Midbrain (tissue), 1 donor: Measurements from ENCODE around the gene SPG7.

Experiments
- DNase-seq: peaks from one replicate; lab custom pipeline; 2025; lab: John Stamatoyannopoulos, UW

SPG7 gene

DNA sequence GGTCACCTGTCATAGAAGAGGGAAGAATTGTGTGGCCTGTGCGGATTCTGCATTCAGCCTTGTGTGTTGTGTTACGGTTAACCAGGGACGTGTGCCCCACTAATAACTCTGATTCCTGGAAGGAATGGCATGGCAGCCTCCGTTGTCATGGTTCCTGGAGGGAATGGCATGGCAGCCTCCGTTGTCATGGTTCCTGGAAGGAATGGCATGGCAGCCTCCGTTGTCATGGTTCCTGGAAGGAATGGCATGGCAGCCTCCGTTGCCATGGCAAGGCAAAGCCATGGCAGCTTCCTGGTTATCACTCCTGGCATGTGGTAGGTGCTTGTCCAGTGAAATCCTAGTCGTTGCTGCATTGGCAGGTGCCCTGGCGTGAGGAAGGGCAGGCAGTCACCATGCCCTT is 8.9 kb downstream of the SPG7 start:
- DNase-seq = no peak

DNA sequence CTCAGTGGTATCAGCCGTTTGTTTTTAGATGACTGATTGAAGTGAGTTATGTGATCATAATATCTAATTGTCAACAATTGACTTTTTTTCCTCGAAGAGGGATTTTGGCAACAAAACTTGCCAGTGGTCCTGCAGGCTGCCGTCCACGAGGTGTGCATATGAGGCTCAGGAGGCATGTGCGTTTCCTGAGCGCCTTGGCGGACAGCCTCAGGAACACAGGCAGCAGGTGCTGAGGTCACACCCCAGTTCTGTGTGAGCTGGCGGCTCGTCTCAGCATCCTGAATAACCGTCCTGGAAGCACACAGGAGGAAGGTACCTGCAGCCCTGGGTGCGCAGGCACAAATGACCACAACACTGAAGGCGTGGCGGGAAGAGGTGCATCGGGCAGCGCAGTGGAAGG is 11.7 kb downstream of the SPG7 start:
- DNase-seq = no peak

DNA sequence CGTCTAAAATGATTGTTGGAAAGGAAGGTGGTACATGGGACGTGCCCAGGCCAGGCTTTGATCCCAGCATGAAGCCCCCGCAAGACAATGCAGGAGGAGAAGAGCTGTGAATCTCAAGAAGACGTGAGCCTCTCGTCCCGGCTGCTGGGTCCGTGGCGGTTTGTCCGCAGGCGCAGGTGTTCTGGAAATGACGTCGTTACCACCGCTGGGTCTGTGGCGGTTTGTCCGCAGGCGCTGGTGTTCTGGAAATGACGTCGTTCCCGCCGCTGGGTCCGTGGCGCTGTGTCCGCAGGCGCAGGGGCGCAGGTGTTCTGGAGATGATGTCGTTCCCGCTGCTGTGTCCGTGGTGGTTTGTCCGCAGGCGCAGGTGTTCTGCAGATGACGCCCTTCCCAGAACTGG is 14.1 kb downstream of the SPG7 start:
- no peak for DNase-seq

DNA sequence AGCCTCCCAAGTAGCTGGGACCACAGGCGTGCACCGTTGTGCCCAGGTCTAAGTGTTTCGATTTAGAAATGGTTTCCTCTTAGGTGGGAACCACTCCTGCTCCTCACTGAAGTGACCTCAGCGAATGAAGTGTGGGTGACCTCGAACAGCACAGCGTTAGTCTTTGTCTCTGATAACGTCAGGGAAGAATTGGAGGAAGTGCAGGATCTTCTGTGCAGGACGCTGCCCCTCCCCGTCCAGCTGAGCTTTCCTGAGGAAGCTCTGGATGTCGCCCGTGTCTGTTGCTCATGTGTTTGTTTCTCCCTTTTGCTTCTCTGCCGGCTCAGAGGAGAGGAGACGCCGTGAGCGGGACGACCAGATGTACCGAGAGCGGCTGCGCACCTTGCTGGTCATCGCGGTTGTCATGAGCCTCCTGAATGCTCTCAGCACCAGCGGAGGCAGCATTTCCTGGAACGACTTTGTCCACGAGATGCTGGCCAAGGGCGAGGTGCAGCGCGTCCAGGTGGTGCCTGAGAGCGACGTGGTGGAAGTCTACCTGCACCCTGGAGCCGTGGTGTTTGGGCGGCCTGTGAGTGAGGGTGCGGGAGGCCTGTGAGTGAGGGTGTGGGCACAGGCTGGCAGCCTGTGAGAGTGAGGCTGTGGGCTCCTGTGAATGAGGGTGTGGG is 15.6 kb downstream of the SPG7 start:
- no peak for DNase-seq

DNA sequence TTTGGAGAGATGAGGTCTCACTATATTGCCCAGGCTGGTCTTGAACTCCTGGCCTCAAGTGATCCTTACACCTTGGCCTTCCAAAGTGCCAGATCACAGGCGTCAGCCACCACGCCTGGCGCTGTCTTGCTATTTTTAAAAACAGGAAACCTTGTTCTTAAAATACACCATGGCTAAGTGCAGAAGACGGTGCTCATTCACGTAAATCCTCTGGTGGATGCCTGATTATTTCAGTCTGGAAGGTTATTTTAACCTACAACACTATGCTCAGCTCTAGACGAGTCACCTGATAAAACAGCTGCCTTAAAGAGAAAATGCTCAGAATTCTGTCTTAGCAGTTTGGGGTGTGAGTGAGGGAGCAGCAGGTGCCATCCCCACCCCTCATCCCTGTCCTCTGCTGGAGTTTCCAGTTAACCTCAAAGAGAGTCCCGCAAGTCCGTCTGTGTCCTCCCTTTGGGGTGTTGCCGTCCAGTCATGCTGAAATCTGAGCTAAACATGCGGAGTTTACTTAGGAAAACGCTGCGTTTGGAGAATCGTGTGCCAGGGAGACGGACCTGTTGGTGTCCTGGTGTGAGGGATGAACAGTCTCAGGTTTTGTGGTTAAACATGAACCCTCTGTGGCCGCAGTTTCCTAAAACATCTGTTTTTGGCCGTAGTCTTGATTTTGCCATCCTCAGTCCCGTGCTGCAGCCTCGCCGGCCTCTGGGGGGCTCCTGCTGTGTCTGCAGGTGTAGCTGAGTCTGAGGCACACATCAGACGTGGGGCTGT is 17.1 kb downstream of the SPG7 start:
- DNase-seq = no peak

DNA sequence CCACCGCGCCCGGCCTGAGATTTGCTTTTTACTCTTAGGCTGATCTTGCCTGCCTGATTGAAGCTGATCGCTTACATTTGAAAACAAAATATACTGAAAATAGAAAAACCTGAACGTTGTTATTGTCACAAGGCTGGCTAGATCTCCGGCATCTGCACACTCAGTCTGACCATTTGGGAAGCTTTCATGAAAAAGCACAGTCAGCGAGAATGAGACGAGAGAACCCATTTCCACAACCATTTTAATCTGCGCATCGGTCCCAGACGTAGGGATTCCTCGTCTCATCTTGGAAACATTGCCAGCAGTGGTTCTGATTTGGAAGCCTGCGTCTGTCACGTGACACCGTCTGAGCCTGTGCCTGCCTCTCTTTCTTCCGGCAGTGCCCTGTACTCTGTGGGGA is 20.9 kb downstream of the SPG7 start:
- no peak for DNase-seq

DNA sequence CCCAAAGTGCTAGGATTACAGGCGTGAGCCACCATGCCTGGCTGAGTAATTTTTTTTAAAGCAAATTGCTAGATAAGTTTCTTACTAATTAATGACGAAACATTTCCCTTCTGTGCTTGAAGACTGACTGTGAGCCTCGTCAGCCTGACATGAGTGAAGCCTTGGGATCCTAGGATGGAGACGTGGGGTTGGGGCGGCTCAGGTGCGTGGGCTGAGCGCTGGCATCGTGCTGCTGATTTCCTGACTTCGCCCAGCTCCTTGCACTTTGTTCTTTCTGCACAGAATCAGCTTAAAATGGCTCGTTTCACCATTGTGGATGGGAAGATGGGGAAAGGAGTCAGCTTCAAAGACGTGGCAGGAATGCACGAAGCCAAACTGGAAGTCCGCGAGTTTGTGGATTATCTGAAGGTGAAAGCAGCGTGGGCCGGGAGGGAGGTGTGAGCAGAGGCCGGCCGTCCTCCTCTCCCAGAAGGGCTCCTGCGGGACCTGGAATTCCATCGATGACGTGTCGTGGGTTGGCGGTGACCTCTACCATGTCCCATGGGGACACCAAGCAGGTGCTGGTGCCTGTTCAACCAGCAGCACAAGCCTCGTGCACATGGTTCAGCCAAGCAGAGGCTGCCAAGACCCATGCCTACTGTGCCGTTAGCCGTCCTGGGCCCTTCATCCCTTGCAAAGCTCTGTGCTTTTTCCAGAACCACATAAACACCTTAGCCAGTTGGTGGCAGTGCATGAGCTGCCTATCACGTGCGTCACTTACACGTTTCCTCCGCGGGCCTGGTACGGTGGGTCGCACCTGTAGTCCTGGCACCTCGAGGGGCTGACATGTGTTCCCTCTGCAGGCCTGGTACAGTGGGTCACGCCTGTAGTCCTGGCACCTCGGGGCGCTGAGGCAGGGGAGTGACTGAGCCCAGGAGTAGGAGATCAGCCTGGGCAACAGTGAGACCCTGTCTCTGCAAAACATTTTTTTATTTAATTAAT is 22.5 kb downstream of the SPG7 start:
- DNase-seq = no peak

DNA sequence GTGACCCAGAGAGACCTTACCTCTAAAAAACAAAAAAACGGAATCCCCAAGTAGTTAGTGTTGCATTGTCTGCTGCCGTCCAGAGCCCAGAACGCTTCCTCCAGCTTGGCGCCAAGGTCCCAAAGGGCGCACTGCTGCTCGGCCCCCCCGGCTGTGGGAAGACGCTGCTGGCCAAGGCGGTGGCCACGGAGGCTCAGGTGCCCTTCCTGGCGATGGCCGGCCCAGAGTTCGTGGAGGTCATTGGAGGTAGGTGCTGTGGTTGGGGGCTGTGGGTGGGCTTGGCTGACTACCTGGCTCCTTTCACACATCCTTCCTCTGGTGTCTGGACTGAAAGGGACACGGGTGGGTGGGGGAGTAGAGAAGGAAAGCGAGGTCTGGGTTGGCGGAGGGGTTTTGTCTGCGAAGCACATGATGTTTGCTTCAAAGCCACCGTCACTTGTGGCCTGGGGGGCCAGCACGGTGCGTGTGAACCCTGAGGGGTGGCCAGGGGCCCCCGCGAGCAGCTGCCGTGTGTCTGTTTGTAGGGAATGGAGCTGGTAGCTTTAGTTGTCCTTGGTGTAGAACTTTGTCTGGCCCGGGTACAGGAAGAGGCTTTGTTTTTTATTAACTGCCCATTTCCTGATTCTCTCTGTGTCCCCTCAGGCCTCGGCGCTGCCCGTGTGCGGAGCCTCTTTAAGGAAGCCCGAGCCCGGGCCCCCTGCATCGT is 23.8 kb downstream of the SPG7 start:
- no peak for DNase-seq

DNA sequence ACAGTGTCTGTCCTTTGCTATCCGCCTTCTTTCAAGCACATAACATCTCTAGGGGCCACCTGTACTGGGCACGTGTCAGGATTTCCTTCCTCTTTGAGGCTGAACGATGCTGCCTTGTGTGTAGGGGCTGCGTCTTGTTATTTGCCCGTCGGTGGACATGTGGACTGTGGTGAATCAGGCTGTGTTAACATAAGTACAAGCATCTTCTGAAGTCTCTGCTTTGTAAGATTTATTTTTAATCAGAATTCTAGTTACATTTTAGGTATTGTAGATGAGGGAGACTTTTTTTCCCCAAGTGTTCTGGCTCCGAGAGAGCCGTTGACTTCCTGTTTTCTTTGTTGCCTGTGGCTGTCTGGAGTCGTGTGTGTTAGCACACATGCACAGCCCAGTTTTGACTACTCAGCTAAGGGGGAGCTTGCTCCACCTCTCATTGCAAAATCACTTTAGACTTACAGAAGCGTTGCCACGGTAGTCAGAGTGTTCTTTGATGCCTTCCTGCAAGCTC is 26.1 kb downstream of the SPG7 start:
- peak; percentile 12 for DNase-seq

DNA sequence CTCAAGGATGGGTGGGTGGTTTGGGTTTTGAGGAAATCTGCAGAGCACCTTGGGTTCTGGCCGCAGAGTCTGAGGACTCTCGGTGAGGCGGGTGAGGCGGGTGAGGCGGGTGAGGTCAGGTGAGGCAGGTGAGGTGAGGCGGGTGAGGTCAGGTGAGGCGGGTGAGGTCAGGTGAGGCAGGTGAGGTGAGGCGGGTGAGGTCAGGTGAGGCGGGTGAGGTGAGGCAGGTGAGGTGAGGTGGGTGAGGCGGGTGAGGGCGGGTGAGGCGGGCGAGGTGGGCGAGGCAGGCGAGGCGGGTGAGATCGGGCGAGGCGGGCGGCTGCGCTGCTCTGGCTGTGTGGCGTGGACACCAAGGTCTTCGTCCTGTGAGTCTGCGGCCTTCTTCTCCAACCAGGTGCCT is 28.2 kb downstream of the SPG7 start:
- DNase-seq = no peak

DNA sequence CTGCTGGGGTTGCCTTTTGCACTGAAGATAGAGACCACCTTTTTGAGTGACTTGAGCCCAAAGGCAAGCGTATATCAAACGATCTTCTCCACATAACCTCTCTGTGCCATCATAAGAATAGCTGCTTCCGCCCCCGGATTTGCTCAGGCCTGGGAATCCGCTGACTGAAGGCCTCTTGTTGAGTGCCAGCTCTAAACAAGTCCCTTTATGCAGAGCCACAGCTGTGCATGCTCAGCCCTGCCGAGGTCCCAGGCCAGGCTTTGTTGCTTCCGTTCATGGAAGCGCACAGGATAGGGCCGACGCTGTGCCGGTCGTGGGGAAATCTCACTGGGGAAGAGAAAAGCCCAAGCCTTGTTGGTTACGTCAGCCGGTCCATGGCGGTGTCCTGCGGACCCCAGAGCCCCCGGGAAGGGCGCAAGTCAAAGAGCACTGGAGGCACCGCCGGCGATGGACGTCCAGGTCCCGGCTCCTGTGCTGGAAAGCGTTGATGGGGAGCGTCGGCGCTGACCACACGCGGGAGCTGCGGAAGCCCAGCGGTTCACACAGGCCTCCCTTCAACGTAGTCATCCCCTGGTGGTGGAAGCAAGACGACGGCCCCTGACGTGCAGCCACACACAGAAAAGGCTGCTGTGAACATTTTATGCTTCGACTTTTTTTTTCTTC is 28.8 kb downstream of the SPG7 start:
- peak; percentile 83 for DNase-seq

DNA sequence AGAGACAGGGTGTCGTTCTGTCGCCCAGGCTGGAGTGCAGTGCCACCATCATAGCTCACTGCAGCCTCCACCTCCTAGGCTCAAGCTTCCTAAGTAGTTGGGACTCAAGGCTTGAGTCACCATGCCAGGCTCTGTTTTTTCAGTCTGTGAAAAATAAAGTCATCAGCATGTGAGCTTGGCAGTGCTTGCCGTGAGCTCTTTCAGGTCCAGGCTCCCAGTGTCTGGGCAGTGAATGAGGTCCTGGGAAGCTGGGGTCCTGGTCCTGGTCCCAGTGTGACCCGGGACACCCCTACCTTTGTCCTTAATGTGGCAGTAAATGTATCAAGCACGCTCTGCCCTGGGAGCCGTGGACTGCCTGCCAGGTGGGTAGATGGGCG is 29.3 kb downstream of the SPG7 start:
- DNase-seq = no peak

DNA sequence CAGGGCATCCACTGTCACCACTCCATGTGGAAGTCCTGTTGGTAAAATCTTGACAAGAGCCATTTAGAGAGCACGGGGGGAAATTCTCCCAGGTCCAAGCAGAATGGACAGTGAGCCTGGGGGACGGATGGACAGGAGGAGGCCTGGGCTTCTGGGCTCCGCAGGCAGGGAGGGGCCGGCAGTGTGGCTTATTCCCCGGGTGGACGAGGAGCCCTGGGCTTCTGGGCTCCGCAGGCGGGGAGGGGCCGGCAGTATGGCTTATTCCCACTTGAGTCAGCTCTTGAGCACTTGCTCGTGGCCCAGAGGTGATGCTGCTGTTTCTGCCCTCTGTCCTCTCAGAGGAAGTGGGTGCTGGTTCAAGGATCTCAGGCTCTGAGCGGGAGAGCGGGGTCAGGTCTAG is 30.1 kb downstream of the SPG7 start:
- DNase-seq = no peak

DNA sequence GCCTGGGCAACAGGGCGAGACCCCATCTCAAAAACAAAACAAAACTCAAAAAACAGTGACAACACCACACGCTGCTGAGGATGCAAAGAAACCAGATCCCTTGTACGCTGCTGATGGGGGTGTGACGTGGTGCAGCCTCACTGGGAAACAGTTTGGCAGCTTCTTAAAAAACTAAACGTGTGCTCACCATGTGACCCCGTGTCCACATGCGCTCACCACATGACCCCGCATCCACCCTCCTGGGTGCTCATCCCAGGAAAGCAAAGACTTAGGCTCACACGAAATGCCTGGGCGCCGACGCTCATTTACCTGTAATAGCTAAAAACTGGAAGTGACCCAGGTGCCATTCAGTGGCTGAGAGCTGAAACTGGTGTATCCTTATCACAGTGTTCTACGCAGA is 32.4 kb downstream of the SPG7 start:
- DNase-seq = no peak

DNA sequence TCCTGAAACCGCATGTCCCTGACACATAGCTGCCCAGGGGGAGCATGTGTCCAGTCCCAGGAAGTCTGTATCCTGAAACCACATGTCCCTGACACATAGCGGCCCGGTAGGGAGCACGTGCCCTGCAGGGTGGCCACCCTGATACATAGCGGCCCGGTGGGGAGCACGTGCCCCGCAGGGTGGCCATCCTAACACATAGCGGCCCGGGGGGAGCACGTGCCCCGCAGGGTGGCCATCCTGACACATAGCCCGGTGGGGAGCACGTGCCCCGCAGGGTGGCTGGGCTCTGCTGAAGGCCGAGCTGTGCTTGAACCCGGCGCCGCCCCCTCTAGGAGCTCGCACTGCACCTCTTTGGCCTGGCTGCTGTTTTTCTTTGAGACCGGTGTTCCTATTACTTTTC is 33.6 kb downstream of the SPG7 start:
- DNase-seq = no peak

DNA sequence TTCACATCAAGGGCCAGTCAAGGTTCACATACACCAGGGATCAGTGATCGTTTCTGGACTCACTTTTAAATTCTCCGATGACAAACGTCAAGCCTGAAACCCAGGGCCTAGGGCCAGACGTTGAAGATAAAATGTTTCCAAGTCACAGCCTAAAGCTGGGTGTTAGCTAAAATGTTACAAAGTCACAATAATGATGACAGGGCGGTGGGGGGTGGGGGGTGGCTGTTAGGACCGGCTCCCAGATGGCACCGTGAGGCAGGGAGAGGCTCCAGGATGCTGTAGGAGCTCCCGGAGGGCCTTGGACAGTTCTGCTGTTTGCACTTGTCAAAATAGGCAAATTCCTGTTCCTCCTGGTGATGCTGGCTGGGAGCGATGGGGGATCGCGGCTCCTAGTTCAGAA is 35.9 kb downstream of the SPG7 start:
- no peak for DNase-seq

DNA sequence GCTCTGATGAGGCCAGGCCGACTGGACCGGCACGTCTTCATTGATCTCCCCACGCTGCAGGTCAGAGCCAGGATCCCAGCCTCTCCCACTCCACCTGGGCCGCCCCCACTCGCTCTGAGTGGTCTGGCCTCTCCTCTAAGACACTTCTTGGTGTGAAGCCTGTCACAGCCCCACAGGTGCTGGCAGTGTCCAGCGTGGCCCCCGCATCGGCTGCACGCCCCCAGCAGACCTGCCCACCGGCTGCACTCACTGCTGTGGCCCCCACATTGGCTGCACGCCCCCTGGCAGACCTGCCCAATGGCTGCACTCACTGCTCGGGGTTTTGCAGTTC is 36.5 kb downstream of the SPG7 start:
- DNase-seq = no peak

DNA sequence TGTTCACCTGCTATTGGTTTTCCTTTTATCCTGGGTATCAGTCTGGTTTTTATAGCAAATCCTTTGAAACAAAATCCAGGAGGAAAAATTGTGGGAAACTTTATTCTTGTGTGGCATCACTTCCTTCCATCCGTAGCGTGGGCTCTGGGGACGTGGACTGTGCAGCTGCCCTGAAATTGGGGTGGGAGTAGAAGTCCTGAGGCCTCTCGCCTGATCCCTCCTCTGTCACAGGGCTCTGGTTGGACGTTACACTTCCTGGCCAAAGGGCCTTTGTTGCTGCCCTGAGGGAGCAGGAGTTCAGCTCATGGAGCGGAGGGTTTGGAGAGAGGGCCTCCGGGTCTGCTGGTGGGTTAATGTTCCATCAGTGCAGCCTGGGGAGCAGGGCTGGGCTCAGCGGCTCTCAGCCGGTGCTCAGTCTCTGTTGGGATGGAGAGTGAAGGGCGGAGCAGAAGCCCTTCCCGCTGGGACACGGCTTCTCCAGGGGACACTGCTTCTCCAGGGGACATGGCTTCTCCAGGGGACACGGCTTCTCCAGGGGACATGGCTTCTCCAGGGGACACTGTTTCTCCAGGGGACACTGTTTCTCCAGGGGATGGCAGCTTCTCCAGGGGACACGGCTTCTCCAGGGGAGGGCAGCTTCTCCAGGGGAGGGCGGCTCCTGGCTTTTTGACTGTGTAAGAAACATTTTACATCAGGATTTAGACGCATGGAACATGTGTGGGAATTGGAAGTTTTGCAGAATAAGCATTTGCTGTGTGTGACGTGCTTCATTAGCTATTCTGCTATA is 37.0 kb downstream of the SPG7 start:
- no peak for DNase-seq

DNA sequence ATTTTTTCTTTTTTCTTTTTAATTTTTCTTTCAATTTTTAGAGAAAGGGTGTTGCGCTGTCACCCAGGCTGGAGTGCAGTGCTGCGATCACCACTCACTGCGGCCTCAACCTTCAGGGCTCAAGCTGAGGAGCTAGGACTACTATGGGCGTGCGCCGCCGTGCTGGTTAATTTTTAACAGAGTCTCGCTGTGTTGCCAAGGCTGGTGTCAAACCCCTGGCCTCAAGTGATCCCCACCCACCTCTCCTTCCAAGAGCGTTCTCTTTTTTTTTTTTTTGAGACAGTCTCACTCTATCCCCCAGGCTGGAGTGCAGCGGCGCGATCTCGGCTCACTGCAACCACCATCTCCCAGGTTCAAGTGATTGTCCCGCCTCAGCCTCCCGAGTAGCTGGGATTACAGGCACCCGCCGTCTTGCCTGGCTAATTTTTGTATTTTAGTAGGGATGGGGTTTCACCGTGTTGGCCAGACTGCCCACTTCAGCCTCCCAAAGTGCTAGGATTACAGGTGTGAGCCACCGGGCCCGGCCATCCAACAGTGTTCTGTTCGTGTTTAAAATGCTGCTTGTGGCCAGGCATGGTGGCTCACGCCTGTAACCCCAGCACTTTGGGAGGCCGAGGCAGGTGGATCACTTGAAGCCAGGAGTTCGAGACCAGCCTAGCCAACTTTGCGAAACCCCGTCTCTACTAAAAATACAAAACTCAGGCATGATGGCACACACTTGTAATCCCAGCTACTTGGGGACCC is 37.8 kb downstream of the SPG7 start:
- no peak for DNase-seq

DNA sequence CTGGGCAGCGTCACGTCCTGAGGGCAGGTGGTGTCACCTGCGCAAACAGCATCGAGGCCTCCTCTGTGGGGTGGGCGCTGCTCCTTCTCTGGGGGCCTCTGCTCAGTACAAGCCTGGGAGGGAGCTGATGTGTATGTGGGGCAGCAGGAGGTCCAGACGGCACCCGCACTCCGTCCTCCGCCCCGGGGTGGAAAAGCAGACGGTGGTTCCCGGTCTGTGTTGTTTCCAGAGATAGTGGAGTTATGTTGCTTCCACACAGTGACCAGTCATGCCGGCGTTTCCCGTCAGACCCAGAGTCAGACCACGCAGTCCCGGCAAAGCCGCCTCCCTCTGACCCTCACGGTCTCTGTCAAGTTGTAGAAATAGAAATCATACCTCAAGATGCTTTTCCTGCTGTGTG is 38.6 kb downstream of the SPG7 start:
- DNase-seq = no peak
